CD1c-positive myeloid dendritic cell (primary cell): ENCODE results near the gene EIF3A.
"Not testable (repeated sequence)": the region's sequence is repeated elsewhere in the genome, so short reads cannot be mapped to it uniquely, and the experiment has no call there.

Experiments
- DNase-seq: peaks from one replicate; pipeline ENCODE4 v3.0.0-alpha.2; 2016; ENCODE audit errors: extremely low spot score

The EIF3A gene

GRCh38 chr10:119049777-119050176 lies 30.8 kb downstream of the EIF3A start:
- no peak for DNase-seq

DNA sequence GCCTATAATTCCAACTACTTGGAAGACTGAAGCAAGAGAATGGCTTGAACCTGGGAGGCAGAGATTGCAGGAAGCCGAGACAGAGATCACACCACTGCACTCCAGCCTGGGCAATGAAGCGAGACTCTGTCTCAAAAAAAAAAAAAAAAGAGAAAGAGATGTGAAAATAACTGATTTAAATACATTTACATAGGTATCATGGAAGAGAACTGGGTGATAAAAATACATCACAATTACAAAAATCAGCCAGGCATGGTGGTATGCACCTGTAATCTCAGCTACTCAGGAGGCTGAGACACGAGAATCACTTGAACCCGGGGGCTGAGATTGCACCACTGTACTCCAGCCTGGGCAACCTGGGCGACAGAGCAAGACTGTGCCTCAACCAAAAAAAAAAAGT lies 31.3 kb downstream of the EIF3A start:
- no peak for DNase-seq

- no peak for DNase-seq
These were observed 35.1 kb downstream of the EIF3A start for GRCh38 chr10:119045561-119045960.

GRCh38 chr10:119042169-119042568 lies 38.4 kb downstream of the EIF3A start:
- no peak for DNase-seq

GRCh38 chr10:119041326-119041725 lies 39.3 kb downstream of the EIF3A start:
- no peak for DNase-seq

DNA sequence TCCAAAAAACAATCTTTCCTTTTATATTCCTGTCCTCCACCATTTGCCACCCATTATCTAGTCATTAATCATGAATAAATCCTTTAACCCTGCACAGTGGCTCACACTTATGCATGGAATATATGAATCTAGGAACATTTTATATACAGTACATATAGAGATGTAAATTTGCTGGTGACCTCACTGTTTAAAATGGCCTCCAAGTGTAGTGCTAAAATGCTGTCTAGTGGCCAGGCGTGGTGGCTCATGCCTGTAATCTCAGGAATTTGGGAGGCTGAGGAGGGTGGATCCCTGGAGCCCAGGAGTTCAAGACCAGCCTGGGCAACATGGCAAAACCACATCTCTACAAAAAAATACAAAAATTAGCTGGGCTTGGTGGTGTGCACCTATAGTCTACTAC lies 41.5 kb downstream of the EIF3A start:
- DNase-seq = no peak

DNA sequence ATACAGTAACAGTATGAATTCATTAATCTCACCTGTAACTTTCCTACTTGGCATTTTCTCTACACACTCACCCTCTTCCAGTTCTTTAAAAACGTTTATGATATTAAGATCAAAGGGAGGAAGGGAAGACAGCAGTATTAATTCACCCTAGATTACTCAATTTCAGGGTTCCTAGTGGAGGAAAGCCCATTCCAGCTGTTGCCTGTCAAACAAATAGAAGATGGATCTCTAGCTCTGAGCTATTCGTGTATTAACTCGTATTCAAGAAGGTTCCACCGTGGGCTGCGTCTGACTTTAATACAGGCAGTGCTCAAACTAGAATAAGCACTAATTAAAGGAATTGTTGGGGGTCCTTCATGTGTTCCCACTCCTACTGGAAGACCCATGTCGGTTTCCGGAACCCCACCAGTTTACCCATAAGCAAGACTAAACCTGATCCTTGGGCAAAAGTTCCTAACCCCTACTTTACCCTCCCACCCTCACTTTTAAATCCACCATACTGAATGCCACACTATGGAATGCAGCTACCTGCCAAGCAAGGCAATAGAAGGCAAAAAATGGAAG lies 49.0 kb downstream of the EIF3A start:
- DNase-seq = no peak

GRCh38 chr10:119030421-119031250 lies 50.0 kb downstream of the EIF3A start:
- DNase-seq = peak; percentile 39

DNA sequence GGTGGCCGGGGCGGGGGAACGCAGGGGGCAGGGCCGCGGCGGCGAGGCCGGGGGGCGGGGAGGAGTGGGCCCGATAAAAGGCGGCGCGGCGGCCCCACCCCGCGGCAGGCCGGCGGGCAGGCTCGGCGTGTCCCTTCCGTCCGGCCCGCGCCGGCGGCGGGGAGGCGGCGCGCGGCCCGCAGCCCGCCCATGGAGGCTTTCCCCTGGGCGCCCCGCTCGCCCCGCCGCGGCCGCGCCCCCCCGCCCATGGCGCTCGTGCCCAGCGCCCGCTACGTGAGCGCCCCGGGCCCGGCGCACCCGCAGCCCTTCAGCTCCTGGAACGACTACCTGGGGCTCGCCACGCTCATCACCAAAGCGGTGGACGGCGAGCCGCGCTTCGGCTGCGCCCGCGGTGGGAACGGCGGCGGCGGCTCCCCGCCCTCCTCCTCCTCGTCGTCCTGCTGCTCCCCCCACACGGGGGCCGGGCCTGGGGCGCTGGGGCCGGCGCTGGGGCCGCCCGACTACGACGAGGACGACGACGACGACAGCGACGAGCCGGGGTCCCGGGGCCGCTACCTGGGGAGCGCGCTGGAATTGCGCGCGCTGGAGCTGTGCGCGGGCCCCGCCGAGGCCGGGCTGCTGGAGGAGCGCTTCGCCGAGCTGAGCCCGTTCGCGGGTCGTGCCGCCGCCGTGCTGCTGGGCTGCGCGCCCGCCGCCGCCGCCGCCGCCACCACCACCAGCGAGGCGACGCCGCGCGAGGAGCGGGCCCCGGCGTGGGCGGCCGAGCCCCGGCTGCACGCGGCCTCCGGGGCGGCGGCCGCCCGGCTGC lies 50.8 kb downstream of the EIF3A start, which contains the start of gene NANOS1:
Gene NANOS1, plus strand, starts transcription at position 102 of the 808 bp plus-strand sequence. Its CDS starts 88 bp downstream, at position 190.
- DNase-seq = no peak

GRCh38 chr10:119028900-119029612 lies 51.6 kb downstream of the EIF3A start:
- peak; percentile 72 for DNase-seq

DNA sequence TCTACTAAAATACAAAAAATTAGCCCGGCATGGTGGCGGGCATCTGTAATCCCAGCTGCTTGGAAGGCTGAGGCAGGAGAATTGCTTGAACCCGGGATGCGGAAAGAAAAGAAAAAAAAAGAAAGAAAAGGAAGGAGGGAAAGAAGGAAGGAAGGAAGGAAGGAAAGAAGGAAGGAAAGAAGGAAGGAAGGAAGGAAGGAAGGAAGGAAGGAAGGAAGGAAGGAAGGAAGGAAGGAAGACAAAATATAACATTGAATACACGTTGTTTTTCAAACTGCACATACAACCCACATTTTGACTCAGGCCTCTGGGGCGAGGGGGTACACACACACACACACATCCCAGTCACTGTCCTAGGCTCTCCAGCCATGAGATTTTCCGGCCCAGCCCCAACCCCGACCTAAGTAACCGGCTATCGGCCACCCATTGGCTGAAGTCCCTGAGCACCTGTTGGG lies 52.1 kb downstream of the EIF3A start:
- not testable (repeated sequence) for DNase-seq

DNA sequence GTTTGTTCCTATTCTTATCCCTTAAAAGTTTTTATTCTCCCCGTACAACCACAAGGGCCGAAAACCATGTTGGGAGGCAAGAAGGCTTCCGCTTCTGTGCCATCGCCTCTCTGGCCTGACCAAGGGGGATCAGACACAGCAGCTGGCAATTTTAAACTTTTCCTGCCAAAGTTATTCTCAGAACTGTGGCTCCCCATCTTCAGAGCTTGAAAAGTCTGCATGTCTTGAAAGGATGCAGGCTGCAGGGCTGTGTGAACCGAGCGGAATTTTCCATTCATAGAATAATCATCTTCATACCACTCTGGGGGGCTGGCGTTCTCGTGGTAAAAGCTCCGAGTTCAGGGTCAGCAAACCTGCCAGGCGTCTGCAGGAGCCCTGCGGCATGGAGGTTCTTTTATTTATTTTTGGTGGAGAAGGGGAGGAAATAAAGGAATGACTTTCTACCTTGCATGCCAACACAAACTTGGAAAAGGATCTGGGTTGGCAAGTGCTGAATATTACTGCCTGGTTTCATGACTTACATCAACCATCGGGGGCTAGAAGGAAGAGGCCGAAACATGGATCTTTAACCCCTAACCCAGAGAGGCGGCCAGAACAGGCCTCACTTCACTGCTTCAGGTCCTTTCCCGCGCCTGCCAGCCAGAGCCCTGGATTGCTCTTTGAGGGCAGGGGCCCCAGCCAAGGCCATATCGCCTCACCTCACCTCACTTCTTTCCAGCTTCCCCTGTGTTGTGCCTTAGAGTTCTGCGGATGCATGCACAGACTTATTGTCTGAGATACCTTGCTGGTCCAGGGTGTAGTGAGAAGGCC lies 54.1 kb downstream of the EIF3A start:
- no peak for DNase-seq

DNA sequence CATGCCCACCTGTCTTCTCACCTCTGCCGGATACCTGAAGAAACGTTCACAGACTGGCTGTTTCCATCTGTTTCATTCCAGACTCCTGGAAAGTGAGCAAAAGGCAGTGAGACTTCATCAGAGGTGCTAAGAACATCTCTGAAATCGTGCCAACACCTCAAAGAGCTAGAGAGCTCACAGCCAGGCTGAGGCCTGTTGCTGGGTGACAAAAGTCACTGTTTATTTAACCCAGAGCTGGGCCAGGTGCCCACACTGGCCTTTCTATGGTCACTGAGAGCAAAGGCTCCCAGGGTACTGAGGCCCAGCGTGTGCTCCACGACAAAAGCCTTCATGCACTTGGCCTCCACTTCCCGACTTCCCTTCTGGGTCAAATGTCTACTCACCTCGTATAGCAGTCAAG lies 54.8 kb downstream of the EIF3A start:
- DNase-seq = no peak

- no peak for DNase-seq
These were observed 55.3 kb downstream of the EIF3A start for GRCh38 chr10:119025336-119025735.

GRCh38 chr10:119024882-119025281 lies 55.7 kb downstream of the EIF3A start:
- no peak for DNase-seq

DNA sequence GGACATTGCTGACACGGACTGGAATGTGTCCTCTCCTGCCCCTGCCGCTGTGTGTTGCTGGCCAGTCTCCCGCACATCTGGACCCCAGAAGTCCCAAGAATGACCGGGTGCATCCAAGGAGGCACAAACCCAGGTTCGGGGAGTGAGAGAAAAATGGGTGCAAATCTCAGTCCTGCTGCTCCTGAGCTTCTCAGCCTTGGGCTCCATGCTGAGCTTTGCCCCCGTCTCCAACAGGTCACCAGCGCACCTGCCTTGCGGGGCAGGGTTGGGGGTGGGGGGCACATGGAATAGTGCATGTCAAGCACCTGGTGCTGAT lies 57.1 kb downstream of the EIF3A start:
- no peak for DNase-seq

DNA sequence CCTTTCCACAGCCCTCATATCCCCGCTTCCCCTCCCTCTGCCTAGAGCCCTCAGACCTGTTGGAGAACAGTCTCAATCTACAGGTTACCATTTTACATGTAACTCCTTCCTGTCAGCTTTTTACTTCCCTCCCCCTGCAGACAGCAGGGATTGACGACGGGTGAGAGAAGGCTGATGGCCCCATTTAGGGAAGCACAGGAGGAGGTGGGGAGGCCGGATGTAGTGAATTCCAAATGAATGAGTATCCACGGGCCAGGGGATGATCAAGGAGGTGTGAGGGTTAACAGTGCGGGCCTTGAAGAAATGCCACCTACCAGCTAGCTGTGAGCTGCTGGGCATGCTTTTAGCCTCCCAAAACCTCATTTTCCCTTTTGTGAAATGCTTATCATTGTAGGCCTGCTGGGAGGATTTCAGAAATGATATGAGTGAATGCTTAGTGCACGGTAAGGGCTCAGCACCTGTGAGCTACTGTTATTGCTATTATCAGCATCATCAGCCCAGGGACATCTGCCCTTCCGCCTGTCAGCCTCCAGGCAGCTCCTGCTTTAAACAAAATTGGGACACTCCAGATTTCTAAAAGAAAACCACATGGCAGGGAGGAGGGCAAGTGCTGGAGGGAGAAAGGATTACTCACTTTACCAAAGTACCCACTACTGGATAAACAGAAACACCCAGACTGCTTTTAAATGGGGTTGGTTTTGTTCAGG lies 57.6 kb downstream of the EIF3A start:
- DNase-seq = no peak

GRCh38 chr10:119020627-119020946 lies 60.0 kb downstream of the EIF3A start:
- DNase-seq = peak; percentile 21

GRCh38 chr10:119007211-119007574 lies 73.4 kb downstream of the EIF3A start:
- DNase-seq = no peak

DNA sequence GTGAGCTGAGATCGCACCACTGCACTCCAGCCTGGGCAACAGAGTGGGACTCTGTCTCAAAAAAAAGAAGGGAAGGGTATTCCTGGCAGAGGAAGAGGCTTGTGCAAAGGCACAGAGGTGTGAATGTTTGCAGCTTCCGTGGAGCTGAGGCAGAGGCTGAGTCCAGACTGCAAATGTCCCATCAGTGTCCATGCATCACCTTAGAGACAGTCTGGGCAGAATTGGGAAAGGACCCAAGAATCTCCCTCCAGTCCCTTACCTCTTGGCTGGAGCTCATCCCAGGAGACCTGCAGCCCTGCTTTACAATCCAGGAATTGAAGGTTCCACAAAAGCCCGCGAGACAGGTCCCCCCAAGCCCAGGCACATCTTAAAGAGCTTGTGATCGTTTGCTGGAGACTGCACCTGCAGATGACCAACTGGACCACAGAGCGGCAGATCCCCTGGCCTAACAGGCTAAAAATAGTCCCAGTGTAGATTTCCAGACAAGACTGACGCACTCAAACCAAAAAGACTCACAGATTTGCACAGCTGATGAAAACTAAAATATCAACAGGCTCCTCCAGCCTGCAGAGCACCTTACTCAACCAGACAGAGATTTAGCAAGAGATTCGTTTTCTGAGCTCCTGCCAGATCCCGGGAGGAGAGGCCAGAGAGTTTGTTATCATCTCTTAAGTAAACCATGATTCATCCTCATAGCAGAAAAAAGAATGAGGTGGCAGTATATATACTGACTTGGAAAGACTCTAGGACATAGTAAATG lies 74.0 kb downstream of the EIF3A start:
- no peak for DNase-seq
